Measurements from ENCODE around the gene ETFDH.
"Not testable (repeated sequence)": the region's sequence is repeated elsewhere in the genome, so short reads cannot be mapped to it uniquely, and the experiment has no call there.

The ETFDH gene

GRCh38 chr4:158754385-158755180 is 82.5 kb downstream of the ETFDH start:
- DNase-seq (ENCODE audit: low spot score): no peak

DNA sequence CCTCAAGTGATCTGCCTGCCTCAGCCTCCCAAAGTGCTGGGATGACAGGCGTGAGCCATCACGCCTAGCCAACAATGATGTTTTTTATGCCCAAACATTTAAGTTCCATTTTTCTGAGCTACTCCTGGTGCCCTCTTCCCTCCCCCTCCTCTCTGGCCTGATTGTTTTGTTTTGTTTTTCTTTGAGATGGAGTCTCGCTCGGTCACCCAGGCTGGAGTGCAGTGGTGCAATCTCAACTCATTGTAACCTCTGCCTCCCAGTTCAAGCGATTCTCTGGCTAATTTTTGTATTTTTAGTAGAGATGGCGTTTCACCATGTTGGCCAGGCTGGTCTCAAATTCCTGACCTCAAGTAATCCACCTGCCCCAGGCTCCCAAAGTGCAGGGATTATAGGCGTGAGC is 83.7 kb downstream of the ETFDH start:
- DNase-seq (ENCODE audit: low spot score): not testable (repeated sequence)

- DNase-seq (ENCODE audit: low spot score): no peak
These were observed 84.5 kb downstream of the ETFDH start for GRCh38 chr4:158756588-158756987.

DNA sequence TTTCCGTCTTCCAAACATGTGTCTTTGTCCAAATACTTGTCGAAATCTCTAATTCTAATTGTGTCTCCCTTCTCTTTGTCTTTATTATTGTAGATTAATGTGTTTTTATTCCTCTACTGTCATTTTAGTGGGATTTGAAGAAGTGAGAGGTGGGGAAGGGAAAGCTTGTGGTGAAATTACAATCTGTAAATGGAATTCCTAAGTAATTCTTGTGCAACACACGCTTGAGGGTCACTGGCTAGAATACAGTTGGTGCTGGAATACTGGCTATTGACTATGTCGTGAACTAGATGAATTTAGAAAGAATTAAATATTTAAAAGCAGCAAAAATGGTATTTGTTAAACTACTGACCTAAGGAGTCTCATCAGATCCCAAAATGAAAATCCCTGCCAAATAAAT is 86.0 kb downstream of the ETFDH start:
- DNase-seq (ENCODE audit: low spot score): no peak

DNA sequence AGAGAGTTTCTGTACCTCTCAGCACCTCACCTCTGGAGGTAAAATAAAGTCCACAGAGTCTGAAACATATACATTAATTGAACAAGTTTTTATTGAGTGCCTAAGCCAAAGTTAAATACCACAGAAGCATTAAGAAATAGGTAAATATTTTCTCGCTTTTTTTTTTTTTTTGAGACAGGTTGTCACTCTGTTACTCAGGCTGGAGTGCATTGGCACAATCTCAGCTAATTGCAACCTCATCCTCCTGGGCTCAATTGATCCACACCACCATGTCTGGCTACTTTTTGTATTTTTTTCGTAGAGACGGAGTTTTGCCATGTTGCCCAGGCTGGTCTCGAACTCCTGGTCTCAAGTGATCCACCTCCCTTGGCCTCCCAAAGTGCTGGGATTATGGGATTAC is 86.6 kb downstream of the ETFDH start:
- DNase-seq (ENCODE audit: low spot score): no peak
